NCI-H2081 treated with DMSO at 0.1 percent for 48 hours (cell line): ENCODE results near the gene PPP4C.
"Not testable (repeated sequence)": the region's sequence is repeated elsewhere in the genome, so short reads cannot be mapped to it uniquely, and the experiment has no call there.

Experiments
- DNase-seq: peaks from one replicate; lab custom pipeline; 2025; lab: John Stamatoyannopoulos, UW

The PPP4C gene

DNA sequence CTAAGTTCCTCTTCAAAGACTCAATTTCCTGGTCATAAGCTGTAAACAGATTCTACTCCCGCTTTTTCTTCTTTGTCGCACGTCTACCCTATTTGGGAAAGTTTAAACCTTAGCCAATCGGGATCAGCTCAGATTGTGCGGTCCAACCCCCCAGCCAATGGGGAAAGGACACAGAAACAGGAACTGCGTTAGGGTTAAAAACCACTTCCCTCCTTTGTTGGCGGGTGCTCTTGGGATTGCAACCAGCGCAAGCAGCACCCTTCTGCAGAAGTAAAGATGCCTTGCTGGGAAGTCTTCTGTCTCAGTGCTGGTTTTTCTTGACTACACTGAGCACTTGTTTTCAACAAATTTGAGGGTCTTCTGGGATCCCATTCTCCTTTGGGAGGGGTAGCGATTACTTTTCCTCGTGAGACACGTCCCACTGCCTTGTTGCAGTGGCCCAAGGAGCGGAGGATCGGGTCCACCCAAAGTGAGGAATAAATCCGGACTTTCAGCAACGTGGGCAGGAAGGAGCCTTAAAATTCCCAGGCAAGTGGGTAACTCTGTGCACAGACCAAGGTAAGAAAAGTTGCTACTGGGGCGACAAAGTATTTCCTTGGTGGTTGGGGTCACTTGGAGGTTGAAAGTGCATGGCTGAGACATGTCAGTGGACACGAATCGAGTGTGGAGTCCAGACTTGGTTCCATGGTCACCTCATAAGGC, 21.2 kb downstream of the PPP4C start:
- DNase-seq: no peak

DNA sequence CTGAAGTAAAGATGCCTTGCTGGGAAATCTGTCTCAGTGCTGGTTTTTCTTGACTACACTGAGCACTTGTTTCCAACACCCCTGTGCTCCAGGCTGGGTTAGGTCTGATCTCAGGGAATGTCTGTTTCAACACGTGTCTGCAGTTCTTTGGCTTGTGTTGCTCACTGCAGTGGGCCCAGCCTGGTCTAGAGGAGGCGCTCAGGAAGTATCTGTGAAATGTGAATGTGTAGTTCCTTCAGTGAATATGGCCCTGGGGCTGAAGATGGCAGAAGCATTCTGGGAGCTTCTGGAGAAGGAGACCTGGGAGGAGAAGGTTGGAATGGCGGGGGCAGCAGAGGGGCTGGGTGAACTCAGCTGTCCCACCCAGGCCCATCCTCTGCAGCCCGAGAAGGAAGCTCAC, 28.3 kb downstream of the PPP4C start:
- no peak for DNase-seq

DNA sequence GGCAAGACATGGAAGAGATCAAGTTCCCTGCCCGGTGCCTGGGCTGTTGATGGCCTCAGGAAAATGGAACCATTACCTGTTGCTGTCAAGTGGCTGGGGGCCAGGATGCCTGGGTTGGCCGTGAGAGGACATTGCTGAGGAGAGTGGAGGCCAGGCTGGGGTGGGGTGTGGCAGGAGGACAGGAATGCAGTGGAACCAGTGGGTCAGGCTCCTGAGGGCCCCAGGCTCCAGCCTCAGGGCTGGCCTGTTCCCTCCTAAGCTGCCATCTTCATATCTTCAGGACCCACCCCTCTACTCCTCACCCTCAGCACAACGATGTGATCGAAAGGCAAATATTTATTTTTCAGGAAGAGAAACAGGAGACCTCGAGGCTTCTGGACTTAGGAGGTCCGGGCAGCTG, 28.7 kb downstream of the PPP4C start:
- no peak for DNase-seq

DNA sequence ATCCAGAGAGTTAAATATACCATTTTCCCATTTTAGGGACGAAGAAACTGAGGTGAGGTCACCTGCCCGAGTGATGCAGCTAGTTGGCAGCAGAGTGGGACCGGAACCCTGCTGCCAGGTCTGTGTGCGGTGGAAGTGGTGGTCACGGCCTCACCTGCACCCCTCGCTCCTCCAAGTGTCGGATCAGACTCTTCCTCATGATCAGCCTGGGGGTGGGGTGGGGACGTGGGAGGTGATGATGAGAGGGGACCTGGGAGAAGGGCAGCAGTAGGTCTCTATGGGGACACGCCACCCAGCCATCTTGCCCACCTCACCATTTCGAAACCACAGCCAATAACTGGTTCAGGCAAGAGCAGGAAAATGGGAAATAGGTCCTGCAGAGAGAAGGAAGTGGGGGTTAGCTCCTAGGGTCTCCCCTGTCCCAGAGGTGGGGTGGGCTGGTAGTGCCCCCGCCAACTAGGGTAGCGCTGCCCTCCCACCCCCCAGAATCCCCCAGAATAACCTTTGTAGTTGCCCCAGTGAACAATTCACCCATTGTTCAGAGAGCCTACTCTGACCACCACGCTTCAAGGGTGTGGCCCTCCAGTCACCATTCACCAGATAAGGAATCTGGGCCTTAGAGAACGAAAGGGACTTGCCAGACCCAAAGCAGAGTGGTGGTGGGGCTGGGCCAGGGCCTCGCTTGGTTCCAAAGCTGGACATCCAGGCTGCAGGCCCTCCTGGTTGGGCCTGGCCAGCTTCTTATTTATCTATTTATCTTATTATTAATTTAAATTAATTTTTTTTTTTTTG, 32.5 kb downstream of the PPP4C start:
- no peak for DNase-seq

DNA sequence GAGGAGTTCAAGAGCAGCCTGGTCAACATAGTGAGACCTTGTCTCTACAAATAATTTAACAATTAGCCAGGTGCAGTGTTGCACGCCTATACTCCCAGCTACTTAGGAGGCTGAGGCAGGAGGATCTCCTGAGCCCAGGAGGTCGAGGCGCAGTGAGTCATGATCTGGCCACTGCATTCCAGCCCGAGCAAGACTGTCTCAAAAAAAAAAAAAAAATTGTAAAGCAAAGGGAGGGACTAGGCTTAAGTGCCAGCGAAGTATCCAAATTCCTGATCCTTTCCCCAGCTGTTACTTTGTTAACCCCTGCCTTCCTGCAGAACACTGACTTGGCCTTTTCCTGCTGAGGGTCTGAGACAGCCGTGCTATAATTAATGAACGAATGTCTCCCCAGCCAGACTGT, 34.9 kb downstream of the PPP4C start:
- no peak for DNase-seq

DNA sequence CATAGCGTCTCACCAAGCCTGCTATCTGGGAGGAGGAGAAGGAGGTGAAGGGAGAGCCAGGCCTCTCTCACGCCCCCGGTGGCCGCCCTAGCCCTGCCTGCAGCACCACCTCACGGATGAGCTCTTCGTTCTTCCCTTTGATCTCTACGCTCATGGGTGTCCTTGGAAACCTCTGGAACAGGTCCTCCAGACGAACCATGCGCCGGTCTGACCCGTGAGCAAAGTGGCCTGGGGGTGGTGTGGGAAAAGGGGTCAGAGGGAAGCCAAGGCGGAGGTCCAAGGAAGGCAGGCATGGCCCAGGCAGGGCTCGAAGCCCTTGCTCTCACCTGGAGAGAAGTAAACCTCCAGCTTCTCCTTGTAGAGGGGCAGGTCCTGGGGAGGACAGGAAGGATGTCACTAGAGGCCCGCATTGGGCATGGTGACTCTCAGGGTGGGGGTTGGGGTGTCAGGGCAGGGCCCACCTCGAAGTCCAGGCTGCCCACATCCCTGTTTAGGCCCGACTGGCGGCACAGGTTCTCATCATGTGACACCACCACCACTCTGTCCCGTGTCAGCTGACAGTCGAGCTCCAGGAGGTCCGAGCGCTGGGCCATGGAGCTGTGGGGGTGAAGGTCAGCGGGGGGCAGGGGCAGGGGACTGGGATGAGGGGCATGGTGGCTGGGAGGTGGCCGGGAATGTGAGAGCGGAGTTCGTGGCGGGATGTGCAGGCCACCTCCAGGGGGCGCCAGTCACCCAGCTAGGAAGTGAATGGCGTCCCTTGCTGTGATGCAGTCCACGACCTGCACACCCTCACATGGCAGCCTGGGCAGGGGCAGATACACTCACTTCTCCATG, 36.6 kb downstream of the PPP4C start:
- no peak for DNase-seq

DNA sequence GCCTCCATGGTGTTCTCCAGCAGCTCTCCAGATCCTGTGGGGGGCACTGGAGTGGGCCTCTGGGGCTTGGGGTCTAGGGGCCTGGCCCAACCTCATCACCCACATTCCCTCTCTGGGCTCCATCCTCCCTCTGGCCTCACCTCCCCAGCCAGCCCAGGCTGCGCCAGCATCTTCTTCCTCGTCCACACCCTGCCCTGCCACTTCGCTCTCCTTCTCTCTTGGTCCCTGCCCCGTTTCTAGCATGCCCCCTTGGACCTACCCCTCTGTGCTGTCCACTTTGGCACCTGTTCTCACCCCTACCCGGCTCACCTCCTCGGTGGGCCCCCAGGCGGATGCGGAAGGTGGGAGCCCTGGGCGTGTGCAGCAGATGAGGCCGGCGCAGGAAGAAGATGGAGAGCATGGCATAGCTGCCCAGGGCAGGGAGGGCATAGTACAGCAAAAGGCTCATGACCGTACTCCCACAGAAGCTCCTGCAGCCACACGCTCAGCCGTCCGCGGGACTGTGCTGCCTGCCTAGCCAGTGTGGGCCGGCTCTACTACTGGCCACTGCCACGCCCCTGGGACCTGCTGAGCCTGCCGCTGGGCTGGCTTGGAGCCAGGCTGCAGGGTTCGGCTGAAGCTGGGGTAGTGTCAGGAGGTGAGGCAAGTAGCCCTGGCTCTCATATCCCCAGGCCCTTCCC, 37.4 kb downstream of the PPP4C start, which contains the start of gene GDPD3:
GDPD3 (minus strand) TSS at position 507 of the 680 bp plus-strand sequence; CDS start at position 448, 59 bp downstream.
- DNase-seq: no peak

DNA sequence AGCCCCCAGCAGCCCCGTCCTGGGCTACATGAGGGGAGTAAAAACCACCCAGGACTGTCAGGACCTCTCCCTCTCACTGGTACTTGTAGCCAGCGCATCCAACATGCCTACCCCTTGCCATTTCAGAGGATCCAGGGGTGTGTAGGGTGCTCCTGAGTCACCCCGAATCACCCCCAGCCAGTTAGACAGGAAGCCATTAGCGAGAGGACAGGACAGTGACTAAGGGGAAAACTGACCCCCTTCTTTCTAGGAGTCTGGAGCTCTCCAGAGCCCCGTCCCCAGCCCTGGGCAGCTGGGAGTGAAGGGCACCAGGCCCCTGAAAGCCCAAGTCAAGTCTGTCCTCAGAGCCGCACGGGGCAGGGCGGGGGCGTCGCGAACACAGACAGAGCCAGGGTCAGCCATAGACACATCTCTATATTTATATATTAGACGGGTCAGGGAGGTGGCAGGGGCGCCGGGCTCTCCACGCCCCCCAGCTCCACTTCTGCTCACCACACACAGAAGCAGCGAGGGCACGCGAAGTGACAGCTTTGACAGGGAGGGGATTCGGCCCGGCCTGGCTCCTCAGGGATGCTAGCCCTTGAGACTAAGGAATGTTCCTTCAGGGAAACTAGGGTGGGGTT, 38.0 kb downstream of the PPP4C start:
- no peak for DNase-seq

DNA sequence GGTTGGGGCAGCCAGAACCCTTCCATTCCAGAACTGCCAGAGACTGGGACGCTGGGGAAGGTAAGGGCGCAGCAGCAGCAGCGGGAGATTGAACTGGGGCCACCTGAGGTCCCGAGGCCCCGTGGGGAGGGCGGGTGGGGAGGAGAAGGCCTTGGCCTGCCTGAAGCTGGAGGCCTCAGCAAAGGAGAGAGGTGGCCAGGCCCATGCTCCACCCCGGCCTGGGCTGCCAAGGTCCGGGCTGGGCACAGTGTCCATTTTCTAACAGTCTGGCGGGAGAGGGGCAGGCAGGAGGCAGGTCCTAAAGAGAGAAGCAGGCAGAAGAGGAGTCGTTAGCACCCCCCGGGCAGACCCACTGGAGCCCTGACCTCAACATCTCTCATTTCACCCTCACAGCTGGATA, 38.6 kb downstream of the PPP4C start:
- no peak for DNase-seq

DNA sequence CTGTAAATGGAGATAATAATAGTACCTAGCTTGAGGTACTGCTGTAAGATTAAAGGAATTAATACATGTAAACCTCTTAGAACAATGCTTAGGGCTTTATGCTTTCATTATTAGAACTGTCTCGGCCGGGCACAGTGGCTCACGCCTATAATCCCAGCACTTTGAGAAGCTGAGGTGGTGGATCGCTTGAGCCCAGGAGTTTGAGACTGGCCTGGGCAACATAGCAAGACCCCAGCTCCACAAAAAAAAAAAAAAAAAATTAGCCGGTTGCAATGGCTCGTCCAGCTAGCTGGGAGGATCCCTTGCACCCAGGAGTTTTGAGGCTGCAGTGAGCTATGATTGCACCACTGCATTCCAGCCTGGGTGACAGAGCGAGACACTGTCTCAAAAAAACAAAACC, 39.0 kb downstream of the PPP4C start:
- not testable (repeated sequence) for DNase-seq

DNA sequence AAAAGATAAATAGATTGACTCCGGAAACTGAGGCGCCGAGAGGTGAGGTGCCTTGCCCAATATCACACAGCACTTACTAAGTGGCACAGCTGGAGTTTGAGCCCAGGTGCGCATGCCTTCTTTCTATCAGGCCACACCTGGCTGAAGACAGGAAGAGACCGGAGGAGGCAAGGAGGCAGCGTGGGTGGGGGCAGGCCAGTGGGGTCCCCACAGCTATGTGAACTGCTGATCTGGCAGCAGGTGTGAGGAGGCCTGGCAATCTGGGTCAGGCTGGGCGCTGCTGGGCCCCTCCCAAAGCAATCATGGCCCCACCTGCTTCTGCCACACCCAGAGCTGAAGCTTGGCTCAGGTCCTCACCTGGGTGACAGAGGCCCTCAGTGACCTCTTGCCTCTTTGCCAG, 39.4 kb downstream of the PPP4C start:
- no peak for DNase-seq

DNA sequence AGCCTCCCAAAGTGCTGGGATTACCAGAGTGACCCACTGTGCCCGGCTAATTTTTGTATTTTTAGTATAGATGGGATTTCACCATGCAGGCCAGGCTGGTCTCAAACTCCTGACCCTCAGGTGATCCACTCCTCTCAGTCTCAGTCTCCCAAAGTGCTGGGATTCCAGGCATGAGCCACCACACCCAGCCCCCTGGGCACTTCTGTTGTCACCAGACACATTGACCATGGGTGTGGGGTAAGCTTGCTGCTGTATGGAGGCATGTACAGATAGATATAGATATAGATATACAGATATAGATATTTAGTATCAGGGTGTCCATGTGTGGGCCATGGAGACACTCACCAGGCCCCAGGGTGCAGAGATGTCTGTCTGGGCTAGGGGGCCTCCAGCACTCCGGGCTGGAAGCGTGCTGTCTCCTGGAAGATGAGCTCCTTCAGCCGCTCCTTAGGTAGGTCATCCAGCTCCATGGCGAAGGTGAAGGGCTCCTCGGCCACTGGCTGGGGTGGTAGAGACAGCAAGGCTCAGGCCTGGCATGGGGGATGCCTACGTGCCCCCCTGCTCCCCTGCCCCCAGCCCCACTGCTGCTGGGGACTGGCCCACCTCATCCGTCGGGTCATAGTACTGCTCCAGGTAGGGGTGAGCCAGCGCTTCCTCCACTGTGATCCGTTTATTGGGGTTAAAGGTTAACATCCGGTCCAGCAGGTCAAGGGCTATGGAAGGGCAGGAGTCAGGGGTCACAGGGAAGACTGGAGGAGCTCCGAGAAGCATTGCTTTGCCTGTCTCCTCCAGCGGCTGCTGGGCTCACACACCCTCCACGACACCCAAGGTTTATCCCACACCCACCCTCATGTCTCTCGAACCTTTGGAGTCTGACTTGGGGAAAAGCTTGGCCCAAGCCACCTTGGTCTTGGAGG, 40.8 kb downstream of the PPP4C start:
- DNase-seq: no peak

DNA sequence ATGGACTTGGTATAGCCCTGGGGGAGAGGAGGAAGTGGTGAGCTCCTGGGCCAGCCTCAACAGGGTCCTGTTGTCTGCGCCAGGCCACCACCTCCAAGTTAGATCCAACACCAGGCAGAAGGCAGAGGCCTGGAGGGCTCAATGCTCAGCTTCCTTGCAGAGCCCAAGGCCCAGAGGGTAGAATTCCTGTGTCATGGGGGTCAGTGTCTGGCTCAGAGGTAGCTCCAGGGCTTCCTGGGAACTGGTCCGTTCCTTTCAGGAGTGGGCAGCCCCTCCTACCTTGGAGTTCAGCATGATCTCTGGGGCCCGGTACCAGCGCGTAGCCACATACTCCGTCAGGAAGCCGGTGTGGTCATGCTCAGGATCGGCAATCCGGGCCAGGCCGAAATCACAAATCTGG, 42.0 kb downstream of the PPP4C start:
- DNase-seq: no peak

DNA sequence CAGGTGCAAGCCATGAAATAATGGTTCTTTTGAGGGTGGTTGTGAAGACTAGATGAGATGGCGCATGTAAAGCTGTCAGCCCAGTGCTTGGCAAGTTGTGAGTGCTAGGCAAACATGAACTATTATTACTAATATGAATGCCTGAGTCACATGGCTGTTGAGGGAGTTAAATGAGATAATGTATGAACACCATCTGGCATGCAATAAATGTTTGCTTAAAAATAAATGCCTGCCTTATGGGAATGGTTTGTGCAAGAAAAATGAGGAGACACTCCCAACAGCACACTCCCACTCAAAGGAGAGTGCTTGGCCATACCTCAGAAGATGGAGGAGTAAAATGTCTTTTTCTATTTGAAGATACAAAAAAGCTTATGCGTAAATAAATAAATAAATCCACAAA, 43.6 kb downstream of the PPP4C start:
- DNase-seq: no peak

DNA sequence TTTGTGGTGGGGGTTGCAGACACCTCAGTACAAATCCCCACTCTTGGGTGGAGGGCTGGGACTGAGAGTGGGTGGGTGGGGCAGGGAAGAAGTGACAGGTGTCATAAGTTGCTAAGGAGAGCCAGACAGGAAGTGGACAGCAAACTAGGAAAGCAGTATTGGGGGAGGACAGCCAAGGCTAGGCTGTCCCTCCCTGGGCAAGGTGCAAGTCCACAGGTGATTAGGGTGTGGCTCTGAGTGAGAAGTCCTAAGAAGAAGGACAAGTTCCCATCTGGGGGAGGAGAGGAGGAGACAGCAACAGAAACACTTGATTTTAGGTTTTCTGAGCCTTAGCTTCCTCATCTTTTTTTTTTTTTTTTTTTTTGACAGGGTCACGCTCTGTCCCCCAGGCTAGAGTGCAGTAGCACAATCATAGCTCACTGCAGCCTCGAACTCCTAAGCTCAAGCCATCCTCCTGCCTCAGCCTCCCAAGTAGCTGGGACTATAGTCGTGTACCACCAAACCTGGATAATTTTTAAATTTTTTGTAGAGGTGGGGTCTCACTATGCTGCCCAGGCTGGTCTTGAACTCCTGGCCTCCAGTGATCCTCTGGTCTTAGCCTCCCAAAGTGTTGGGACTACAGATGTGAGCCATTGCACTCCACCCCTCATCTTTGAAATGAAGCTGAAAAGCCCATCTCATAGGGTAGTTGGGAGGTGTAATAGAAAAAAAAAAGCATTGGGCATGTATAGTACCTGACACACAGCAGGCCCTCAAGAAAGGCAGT, 44.7 kb downstream of the PPP4C start:
- DNase-seq: no peak

DNA sequence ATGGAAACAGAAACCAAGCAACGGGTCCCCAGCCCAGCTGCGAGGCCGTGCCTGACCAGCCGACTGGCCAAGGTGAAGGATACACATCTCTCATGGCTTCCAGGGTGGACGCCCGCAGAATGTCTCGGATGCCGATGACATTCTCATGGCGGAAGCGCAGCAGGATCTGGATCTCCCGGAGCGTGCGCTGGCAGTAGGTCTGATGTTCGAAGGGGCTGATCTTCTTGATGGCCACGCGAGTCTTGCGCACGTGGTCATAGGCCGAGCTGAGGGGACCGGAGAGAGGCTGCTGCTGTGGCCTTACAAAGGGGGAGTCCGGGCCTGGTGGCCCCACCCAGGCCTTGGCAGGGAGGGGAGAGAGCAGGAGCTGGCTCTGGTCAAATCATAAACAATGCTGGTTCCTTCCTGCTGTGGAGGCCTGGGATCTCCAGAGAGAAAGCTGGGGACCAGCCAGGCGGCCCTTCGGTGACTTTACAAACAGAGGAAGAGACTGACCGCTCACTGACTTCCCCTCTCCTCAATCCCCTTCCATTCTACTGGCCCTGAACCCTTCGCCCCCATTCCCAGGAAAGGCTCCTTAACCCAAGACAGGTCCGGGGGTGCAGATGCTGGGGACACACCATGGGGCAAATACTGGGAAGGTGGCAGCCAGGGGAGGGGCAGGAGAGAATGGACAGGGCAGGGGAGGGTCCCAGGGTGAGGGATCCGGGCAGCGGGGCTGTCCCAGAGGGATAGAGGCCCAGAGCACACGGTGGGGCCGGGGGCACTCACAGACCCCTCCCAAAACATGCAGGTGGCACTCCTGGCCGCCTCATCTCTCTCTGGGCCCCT, 46.2 kb downstream of the PPP4C start:
- no peak for DNase-seq

DNA sequence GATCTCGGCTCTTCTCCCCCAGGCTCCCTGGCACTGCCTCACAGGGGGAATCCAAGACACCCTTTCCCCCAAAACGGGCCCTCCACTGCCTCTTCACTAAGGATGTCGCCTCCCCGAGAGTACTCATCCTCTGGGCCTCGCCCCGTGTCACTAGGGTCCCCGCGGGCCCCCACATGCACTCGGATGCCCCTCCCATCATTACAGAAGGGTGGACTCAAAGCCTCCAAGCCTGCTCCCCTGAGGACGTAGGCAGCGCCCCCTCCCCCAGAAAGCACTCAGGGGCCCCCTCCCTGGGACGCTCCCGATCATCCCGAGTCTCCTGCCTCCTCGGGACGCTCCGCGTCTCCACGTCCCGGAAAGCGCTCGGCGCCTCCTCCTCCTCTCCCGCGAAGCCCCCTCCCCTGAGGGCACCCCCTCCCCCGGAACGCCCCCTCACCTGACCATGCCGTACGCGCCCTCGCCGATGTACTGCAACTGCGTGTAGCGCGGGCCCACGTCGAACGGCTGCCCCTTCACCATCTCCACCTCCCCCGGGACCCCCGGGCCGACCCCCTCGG, 46.9 kb downstream of the PPP4C start:
- DNase-seq: no peak

DNA sequence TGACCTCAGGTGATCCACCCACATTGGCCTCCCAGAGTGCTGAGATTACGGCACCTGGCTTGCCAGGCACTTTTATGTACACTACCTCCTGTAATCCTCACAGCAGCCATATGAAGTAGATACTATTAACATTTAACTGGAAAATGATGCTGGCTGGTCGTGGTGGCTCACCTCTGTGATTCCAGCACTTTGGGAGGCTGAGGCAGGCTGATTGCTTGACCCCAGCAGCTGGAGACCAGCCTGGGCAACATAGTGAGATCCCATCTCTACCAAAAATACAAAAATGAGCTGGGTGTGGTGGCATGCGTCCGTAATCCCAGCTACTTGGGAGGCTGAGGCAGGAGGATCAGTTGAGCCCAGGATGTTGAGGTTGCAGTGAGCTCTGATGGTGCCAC, 49.2 kb downstream of the PPP4C start:
- no peak for DNase-seq

DNA sequence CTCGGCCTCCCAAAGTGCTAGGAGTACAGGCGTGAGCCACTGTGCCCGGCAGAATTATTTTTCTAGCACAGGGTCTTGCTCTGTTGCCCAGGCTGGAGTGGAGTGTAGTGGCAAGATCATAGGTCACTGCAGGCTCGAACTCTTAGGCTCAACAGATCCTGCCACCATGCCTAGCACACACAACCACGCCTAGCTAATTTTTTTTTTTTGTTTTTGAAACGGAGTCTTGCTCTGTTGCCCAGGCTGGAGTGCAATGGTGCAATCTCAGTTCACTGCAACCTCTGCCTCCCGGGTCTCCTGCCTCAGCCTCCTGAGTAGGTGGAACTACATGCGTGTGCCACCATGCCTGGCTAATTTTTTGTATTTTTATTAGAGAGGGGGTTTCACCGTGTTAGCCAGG, 49.9 kb downstream of the PPP4C start:
- DNase-seq: not testable (repeated sequence)
